ENCODE results near the gene TP53BP1.

TP53BP1 gene

DNA sequence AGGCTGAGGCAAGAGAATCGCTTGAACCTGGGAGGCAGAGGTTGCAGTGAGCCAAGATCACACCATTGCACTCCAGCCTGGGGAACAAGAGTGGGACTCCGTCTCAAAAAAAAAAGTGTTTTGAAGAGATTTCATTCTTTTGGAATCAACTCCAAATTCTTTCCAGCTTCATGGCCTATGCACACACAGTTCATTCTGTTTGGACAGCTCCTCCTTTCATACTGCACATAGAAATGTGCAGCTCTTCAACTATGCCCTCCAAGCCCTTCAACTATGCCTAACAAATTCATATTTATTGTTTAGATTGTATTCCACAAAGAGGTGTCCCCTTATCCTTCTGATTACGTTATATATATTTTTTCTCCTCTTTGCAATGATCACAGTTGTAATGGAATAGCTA, 4.2 kb downstream of the TP53BP1 start:
- Histone ChIP-seq H3K79me2 (ENCODE audit: low read length) (no peaks in the 10 kb centered on the region), H3F3A (ENCODE audit: insufficient read depth, low read length) (no peaks in the 10 kb centered on the region), H3K27ac (ENCODE audit: low read length) (no peak overlapping the region), H2AFZ (ENCODE audit: low read length) (no peak overlapping the region), H3K4me3 (ENCODE audit: low read length) (no peak overlapping the region), H3K9me3 (replicated peaks; ENCODE audit: insufficient read depth, low read length) (no peaks in the 10 kb centered on the region), H3K27me3 (replicated peaks; ENCODE audit: insufficient read depth, low read length) (no peaks in the 10 kb centered on the region), H3K9me2 (replicated peaks; ENCODE audit: insufficient read depth, low read length) (no peaks in the 10 kb centered on the region), H3K4me1 (ENCODE audit: low read length) (peaks cover 6% of the 10 kb centered on the region), H3K4me2 (ENCODE audit: low read depth, low read length) (no peak overlapping the region), H3K9ac (ENCODE audit: low read length) (no peak overlapping the region), H3K36me3 (replicated peaks; ENCODE audit: insufficient read depth, low read length) (no peaks in the 10 kb centered on the region), H4K20me1 (ENCODE audit: insufficient read depth, low read length) (no peaks in the 10 kb centered on the region)
- TF ChIP-seq EZH2phosphoT487 (IDR thresholded peaks at IDR 0.05; ENCODE audit: low read length) (no peak), CTCF (IDR thresholded peaks at IDR 0.05; ENCODE audit: low read length) (no peak), EZH2 (optimal IDR thresholded peaks at IDR 0.05; ENCODE audit: low read depth, low read length) (no peak)
- no peak for DNase-seq

DNA sequence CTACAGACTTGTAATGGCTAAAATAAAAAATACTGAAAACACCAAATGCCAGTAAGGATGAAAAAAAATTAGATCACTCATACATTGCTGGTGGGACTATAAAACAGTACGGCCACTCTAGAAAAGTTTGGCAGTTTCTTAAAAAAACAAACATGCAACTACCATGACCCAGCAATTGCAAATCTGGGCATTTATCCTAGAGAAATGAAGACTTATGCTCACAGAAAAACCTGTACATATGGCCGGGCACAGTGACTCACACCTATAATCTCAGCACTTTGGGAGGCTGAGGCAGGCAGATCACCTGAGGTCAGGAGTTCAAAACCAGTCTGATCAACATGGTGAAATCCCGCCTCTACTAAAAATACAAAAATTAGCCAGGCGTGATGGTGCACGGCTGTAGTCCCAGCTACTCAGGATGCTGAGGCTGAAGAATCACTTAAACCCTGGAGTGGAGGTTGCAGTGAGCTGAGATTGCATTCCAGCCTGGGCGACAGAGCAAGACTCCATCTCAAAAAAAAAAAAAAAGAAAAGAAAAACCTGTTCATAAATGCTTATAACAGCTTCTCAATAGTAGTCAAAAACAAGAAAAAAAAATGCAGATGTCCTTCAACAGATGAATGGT, 5.6 kb downstream of the TP53BP1 start:
- Histone ChIP-seq H3K36me3 (replicated peaks; ENCODE audit: insufficient read depth, low read length) (no peaks in the 10 kb centered on the region), H3K9ac (ENCODE audit: low read length) (no peak overlapping the region), H3K27ac (ENCODE audit: low read length) (no peak overlapping the region), H2AFZ (ENCODE audit: low read length) (no peak overlapping the region), H3F3A (ENCODE audit: insufficient read depth, low read length) (no peaks in the 10 kb centered on the region), H3K4me3 (ENCODE audit: low read length) (no peak overlapping the region), H3K9me2 (replicated peaks; ENCODE audit: insufficient read depth, low read length) (no peaks in the 10 kb centered on the region), H4K20me1 (ENCODE audit: insufficient read depth, low read length) (no peaks in the 10 kb centered on the region), H3K79me2 (ENCODE audit: low read length) (no peaks in the 10 kb centered on the region), H3K4me2 (ENCODE audit: low read depth, low read length) (no peak overlapping the region), H3K27me3 (replicated peaks; ENCODE audit: insufficient read depth, low read length) (no peaks in the 10 kb centered on the region), H3K4me1 (ENCODE audit: low read length) (peaks cover 3% of the 10 kb centered on the region; the same call in 1 of the 2 replicates), H3K9me3 (replicated peaks; ENCODE audit: insufficient read depth, low read length) (no peaks in the 10 kb centered on the region)
- TF ChIP-seq EZH2 (optimal IDR thresholded peaks at IDR 0.05; ENCODE audit: low read depth, low read length) (no peak), EZH2phosphoT487 (IDR thresholded peaks at IDR 0.05; ENCODE audit: low read length) (no peak), CTCF (IDR thresholded peaks at IDR 0.05; ENCODE audit: low read length) (no peak)
- DNase-seq, result no peak

GRCh38 chr15:43484455-43484854, 8.5 kb downstream of the TP53BP1 start:
- Histone ChIP-seq H3K79me2 (ENCODE audit: low read length) (no peaks in the 10 kb centered on the region), H3K27me3 (replicated peaks; ENCODE audit: insufficient read depth, low read length) (no peaks in the 10 kb centered on the region), H3K36me3 (replicated peaks; ENCODE audit: insufficient read depth, low read length) (no peaks in the 10 kb centered on the region), H3K4me1 (ENCODE audit: low read length) (no peaks in the 10 kb centered on the region), H3F3A (ENCODE audit: insufficient read depth, low read length) (no peaks in the 10 kb centered on the region), H3K9ac (ENCODE audit: low read length) (no peak overlapping the region), H3K9me3 (replicated peaks; ENCODE audit: insufficient read depth, low read length) (no peaks in the 10 kb centered on the region), H3K9me2 (replicated peaks; ENCODE audit: insufficient read depth, low read length) (no peaks in the 10 kb centered on the region), H3K4me3 (ENCODE audit: low read length) (no peak overlapping the region), H3K4me2 (ENCODE audit: low read depth, low read length) (no peak overlapping the region), H3K27ac (ENCODE audit: low read length) (no peak overlapping the region), H4K20me1 (ENCODE audit: insufficient read depth, low read length) (no peaks in the 10 kb centered on the region), H2AFZ (ENCODE audit: low read length) (no peak overlapping the region)
- TF ChIP-seq CTCF (IDR thresholded peaks at IDR 0.05; ENCODE audit: low read length), result no peak
- TF ChIP-seq EZH2phosphoT487 (IDR thresholded peaks at IDR 0.05; ENCODE audit: low read length), result no peak
- no peak for TF ChIP-seq EZH2 (optimal IDR thresholded peaks at IDR 0.05; ENCODE audit: low read depth, low read length)
- DNase-seq, result no peak
